Thyroid gland (tissue), 4 donors: ENCODE data around the gene SASH1.

ENCODE experiments used
- CTCF ChIP-seq, 6 experiments: fragments of 200-600 bp in 3 of 6; fragments of 450-650 bp in 3 of 6; sonication (generic) in 3 of 6; IDR thresholded peaks; one replicate each; pipeline ENCODE4 v1.5.1; 2016 to 2019; ENCODE audit warnings: antibody characterized with exemption in 6 of 6, mild to moderate bottlenecking in 2 of 6, inconsistent platforms in 1 of 6, moderate library complexity in 1 of 6
- POLR2A ChIP-seq, 2 donors: fragments of 450-650 bp; IDR thresholded peaks; one replicate each; pipeline ENCODE4 v1.6.1; 2017; ENCODE audit warnings: antibody characterized with exemption in 2 of 2, mild to moderate bottlenecking in 2 of 2, moderate library complexity in 1 of 2

GRCh38 chr6:148417045-148417444 is 74.4 kb downstream of the SASH1 start:
- TF ChIP-seq POLR2A (IDR thresholded peaks at IDR 0.05) (no peak), CTCF (IDR thresholded peaks at IDR 0.05) (no peak)
